Gastroesophageal sphincter (tissue), 3 donors: ENCODE data around the gene MTTP.

Experiments
- POLR2AphosphoS5 ChIP-seq: sonication (generic); formaldehyde crosslinking; IDR thresholded peaks from one replicate; pipeline ENCODE4 v1.6.1; 2017; ENCODE audit warnings: antibody characterized with exemption
- TF ChIP-seq, protein P1 (sequence below), 4 experiments: fragments of 200-600 bp in 2 of 4; fragments of 450-650 bp in 2 of 4; sonication (generic) in 1 of 4; IDR thresholded peaks; one replicate each; pipeline ENCODE4 v1.5.1; 2017 to 2019; ENCODE audit warnings: antibody characterized with exemption in 4 of 4, mild to moderate bottlenecking in 2 of 4, moderate library complexity in 2 of 4

DNA sequence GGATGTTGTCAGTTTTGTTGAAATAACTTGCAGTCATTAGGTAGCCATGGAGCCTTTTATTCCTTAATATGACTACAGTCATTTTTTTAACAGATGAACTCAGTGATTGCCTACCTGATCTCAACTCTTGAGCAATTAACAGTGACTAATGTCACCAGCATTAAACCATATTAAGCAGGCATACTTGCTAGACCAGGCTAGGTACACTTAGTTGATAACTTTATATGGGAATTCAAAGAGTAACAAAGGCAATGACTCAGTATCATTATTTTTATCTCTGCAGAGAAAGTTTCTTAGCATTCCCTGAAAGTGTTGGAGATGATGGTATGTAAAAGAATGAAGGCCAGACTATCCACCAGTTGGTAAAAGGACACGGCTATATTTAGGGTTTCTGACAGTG lies 83.2 kb downstream of the MTTP start, which contains the start of gene C4orf54:
- TF ChIP-seq POLR2AphosphoS5, result peak; percentile 68
- TF ChIP-seq, protein P1, sequence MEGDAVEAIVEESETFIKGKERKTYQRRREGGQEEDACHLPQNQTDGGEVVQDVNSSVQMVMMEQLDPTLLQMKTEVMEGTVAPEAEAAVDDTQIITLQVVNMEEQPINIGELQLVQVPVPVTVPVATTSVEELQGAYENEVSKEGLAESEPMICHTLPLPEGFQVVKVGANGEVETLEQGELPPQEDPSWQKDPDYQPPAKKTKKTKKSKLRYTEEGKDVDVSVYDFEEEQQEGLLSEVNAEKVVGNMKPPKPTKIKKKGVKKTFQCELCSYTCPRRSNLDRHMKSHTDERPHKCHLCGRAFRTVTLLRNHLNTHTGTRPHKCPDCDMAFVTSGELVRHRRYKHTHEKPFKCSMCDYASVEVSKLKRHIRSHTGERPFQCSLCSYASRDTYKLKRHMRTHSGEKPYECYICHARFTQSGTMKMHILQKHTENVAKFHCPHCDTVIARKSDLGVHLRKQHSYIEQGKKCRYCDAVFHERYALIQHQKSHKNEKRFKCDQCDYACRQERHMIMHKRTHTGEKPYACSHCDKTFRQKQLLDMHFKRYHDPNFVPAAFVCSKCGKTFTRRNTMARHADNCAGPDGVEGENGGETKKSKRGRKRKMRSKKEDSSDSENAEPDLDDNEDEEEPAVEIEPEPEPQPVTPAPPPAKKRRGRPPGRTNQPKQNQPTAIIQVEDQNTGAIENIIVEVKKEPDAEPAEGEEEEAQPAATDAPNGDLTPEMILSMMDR (IDR thresholded peaks at IDR 0.05), result no peak
